ENCODE measurements around the gene GANAB. TPM values are rescaled to one million over a fixed set of nuclear protein-coding genes. Genes with fewer than 3 reads are reported as not detected.
A peak's percentile ranks its signal among the peaks of the same experiment; 100 is the strongest.

GANAB gene
- total and polyA plus RNA-seq, 2 of the 13 experiments (the other 11 are each of a cell fraction or from before 2014, with no cell fraction given) = 99.5 to 234 TPM

DNA sequence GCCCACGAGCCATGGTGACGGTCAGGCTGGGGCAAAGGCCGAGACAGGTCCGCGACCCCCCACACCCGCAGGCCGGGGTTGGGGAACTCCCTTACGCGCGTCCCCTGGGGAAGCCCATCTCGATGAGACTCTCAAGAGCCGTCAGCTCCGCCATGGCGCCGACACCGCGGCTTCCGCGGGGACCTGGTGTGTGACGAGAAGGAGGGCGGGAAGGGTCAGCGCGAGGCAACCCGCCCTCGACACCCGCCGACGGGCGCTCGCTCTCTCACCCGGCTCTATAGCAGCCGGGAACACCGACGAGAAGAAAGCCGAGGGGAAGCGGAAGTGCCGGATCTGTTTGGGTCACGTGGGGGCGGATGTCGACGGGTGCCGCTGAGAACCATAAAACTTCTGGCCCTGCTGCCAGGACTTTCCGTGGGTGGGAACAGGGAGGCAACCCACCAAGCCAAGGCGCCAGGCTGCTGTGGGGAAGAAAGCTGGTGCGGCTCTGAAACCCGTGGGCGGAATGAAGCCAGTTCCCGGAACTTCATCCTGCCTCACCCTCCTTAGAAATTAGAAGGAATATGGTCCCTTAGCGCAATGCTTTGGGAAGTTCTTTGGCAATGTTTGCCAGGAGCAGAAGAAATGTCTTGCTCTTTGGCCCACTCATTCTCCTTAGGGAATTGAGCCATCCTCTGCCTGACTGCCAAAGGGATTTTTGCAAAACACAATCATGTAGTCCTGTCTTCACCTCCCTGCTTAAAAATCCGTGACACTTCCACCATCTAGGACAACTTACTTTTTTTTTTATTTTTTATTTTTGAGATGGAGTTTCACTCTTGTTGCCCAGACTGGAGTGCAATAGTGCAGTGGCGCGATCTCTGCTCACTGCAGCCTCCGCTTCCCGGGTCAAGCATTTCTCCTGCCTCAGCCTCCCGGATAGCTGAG is 32.6 kb upstream of the GANAB start, which contains the start of gene UBXN1 (continued):
- TF ChIP-seq, protein P1, sequence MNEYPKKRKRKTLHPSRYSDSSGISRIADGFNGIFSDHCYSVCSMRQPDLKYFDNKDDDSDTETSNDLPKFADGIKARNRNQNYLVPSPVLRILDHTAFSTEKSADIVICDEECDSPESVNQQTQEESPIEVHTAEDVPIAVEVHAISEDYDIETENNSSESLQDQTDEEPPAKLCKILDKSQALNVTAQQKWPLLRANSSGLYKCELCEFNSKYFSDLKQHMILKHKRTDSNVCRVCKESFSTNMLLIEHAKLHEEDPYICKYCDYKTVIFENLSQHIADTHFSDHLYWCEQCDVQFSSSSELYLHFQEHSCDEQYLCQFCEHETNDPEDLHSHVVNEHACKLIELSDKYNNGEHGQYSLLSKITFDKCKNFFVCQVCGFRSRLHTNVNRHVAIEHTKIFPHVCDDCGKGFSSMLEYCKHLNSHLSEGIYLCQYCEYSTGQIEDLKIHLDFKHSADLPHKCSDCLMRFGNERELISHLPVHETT (CRISPR knock-in tag; conservative IDR thresholded peaks at IDR 0.05) = no peak
- TF ChIP-seq KMT2B (CRISPR knock-in tag; IDR thresholded peaks at IDR 0.05) = peak; percentile 94
- no peak for TF ChIP-seq SCMH1 (CRISPR knock-in tag; IDR thresholded peaks at IDR 0.05; ENCODE audit: borderline replicate concordance)
- no peak for TF ChIP-seq SP4 (CRISPR knock-in tag; IDR thresholded peaks at IDR 0.05)
- TF ChIP-seq, protein P2, sequence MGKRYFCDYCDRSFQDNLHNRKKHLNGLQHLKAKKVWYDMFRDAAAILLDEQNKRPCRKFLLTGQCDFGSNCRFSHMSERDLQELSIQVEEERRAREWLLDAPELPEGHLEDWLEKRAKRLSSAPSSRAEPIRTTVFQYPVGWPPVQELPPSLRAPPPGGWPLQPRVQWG (CRISPR knock-in tag; IDR thresholded peaks at IDR 0.05; ENCODE audit: borderline replicate concordance, low read depth) = no peak
- no peak for TF ChIP-seq ZFP62 (CRISPR knock-in tag; IDR thresholded peaks at IDR 0.05)
- TF ChIP-seq, protein P3, sequence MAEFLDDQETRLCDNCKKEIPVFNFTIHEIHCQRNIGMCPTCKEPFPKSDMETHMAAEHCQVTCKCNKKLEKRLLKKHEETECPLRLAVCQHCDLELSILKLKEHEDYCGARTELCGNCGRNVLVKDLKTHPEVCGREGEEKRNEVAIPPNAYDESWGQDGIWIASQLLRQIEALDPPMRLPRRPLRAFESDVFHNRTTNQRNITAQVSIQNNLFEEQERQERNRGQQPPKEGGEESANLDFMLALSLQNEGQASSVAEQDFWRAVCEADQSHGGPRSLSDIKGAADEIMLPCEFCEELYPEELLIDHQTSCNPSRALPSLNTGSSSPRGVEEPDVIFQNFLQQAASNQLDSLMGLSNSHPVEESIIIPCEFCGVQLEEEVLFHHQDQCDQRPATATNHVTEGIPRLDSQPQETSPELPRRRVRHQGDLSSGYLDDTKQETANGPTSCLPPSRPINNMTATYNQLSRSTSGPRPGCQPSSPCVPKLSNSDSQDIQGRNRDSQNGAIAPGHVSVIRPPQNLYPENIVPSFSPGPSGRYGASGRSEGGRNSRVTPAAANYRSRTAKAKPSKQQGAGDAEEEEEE (CRISPR knock-in tag; IDR thresholded peaks at IDR 0.05; ENCODE audit: borderline replicate concordance) = no peak
- TF ChIP-seq HNRNPL (IDR thresholded peaks at IDR 0.05; ENCODE audit: low read depth, low read length) = peak; percentile 69; the same call in 1 of the 2 replicates
- TF ChIP-seq, protein P4, sequence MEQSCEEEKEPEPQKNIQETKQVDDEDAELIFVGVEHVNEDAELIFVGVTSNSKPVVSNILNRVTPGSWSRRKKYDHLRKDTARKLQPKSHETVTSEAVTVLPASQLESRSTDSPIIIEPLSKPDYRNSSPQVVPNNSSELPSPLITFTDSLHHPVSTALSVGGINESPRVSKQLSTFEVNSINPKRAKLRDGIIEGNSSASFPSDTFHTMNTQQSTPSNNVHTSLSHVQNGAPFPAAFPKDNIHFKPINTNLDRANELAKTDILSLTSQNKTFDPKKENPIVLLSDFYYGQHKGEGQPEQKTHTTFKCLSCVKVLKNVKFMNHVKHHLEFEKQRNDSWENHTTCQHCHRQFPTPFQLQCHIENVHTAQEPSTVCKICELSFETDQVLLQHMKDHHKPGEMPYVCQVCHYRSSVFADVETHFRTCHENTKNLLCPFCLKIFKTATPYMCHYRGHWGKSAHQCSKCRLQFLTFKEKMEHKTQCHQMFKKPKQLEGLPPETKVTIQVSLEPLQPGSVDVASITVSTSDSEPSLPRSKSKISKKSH (CRISPR knock-in tag; IDR thresholded peaks at IDR 0.05; ENCODE audit: borderline replicate concordance) = no peak; the same call in 1 of the 2 replicates
- no peak for TF ChIP-seq ZNF232 (CRISPR knock-in tag; IDR thresholded peaks at IDR 0.05; ENCODE audit: borderline replicate concordance)
- TF ChIP-seq DR1 (CRISPR knock-in tag; IDR thresholded peaks at IDR 0.05) = peak; percentile 68
- TF ChIP-seq HNF4G (IDR thresholded peaks at IDR 0.05; ENCODE audit: borderline replicate concordance, low read depth, low read length) = no peak
- TF ChIP-seq HNF4G (CRISPR knock-in tag; IDR thresholded peaks at IDR 0.05; ENCODE audit: borderline replicate concordance, low read depth) = peak; percentile 45; the same call in 1 of the 2 replicates
- TF ChIP-seq ZNF24 (IDR thresholded peaks at IDR 0.05) = no peak
- no peak for TF ChIP-seq MTF1 (CRISPR knock-in tag; IDR thresholded peaks at IDR 0.05)
- TF ChIP-seq, protein P5, sequence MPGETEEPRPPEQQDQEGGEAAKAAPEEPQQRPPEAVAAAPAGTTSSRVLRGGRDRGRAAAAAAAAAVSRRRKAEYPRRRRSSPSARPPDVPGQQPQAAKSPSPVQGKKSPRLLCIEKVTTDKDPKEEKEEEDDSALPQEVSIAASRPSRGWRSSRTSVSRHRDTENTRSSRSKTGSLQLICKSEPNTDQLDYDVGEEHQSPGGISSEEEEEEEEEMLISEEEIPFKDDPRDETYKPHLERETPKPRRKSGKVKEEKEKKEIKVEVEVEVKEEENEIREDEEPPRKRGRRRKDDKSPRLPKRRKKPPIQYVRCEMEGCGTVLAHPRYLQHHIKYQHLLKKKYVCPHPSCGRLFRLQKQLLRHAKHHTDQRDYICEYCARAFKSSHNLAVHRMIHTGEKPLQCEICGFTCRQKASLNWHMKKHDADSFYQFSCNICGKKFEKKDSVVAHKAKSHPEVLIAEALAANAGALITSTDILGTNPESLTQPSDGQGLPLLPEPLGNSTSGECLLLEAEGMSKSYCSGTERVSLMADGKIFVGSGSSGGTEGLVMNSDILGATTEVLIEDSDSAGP (CRISPR knock-in tag; IDR thresholded peaks at IDR 0.05; ENCODE audit: borderline replicate concordance) = peak; percentile 85; the same call in 1 of the 2 replicates
- TF ChIP-seq, protein P6, sequence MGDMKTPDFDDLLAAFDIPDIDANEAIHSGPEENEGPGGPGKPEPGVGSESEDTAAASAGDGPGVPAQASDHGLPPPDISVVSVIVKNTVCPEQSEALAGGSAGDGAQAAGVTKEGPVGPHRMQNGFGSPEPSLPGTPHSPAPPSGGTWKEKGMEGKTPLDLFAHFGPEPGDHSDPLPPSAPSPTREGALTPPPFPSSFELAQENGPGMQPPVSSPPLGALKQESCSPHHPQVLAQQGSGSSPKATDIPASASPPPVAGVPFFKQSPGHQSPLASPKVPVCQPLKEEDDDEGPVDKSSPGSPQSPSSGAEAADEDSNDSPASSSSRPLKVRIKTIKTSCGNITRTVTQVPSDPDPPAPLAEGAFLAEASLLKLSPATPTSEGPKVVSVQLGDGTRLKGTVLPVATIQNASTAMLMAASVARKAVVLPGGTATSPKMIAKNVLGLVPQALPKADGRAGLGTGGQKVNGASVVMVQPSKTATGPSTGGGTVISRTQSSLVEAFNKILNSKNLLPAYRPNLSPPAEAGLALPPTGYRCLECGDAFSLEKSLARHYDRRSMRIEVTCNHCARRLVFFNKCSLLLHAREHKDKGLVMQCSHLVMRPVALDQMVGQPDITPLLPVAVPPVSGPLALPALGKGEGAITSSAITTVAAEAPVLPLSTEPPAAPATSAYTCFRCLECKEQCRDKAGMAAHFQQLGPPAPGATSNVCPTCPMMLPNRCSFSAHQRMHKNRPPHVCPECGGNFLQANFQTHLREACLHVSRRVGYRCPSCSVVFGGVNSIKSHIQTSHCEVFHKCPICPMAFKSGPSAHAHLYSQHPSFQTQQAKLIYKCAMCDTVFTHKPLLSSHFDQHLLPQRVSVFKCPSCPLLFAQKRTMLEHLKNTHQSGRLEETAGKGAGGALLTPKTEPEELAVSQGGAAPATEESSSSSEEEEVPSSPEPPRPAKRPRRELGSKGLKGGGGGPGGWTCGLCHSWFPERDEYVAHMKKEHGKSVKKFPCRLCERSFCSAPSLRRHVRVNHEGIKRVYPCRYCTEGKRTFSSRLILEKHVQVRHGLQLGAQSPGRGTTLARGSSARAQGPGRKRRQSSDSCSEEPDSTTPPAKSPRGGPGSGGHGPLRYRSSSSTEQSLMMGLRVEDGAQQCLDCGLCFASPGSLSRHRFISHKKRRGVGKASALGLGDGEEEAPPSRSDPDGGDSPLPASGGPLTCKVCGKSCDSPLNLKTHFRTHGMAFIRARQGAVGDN (CRISPR knock-in tag; IDR thresholded peaks at IDR 0.05) = peak; percentile 88
